Measurements from ENCODE around the gene MACROD1.

The MACROD1 gene

DNA sequence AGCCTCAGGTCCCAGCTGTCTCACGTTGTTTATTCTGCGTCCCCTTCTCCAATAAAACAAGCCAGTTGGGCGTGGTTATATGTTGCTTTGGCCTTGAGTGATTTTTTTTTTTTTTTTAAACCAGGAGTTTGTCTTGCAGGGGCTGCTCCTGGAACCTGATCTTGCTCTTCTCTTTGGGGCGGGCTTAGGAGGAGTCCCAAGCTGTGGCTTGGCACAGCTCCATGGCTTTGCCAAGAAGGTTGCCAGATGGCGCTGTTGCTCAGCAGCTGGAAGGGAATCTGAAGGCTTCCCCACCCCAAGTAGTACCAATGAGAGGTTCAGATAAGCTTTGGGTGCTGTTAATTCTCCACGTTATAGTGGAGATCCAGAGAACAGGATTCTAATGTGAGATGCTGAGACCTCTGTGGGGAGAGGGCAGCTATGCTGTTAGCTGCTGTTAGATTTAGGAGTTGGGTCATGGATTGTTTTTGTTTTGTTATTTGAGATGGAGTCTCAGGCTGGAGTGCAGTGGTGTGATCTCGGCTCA, 38.6 kb upstream of the MACROD1 start:
- Histone ChIP-seq H3K36me3 (ENCODE audit: control insufficient read depth, insufficient read depth, low read length) (no peaks in the 10 kb centered on the region), H3K4me1 (peaks cover 4% of the 10 kb centered on the region), H3K27me3 (ENCODE audit: control insufficient read depth, insufficient read depth, low read length) (no peaks in the 10 kb centered on the region), H3K79me2 (no peaks in the 10 kb centered on the region), H3K27ac (peak overlapping the region; percentile 24), H3K4me2 (ENCODE audit: low read length) (no peak overlapping the region), H3K9ac (no peak overlapping the region), H2AFZ (no peak overlapping the region), H3K9me3 (ENCODE audit: control insufficient read depth, low read length) (no peaks in the 10 kb centered on the region), H3K4me3 (ENCODE audit: low read depth, low read length) (no peak overlapping the region)
- peak; percentile 73 for TF ChIP-seq CTCF (IDR thresholded peaks at IDR 0.05)

DNA sequence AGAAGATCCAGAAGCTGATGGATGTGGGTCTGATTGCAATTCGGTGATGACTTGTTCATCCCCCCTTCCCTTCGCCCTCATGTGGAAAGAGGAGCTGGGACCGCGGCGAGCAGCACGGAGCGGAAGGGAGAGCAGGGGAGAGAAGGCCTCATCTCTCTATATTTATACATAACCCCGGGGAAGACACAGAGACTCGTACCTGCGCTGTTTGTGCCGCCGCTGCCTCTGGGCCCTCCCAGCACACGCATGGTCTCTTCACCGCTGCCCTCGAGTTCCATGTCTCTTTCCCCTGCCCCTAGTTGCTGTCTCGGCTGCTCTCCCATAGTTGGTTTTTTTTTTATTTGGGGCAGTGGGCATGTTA, 38.1 kb upstream of the MACROD1 start:
- H3K4me1 ChIP-seq = peaks cover 4% of the 10 kb centered on the region
- no peaks in the 10 kb centered on the region for H3K9me3 ChIP-seq (ENCODE audit: control insufficient read depth, low read length)
- no peak for TF ChIP-seq CTCF (IDR thresholded peaks at IDR 0.05)
- no peaks in the 10 kb centered on the region for H3K36me3 ChIP-seq (ENCODE audit: control insufficient read depth, insufficient read depth, low read length)
- peak overlapping the region; percentile 24 for H3K27ac ChIP-seq
- no peak overlapping the region for H2AFZ ChIP-seq
- H3K9ac ChIP-seq = no peak overlapping the region
- H3K4me2 ChIP-seq (ENCODE audit: low read length) = no peak overlapping the region
- no peak overlapping the region for H3K4me3 ChIP-seq (ENCODE audit: low read depth, low read length)
- no peaks in the 10 kb centered on the region for H3K79me2 ChIP-seq
- no peaks in the 10 kb centered on the region for H3K27me3 ChIP-seq (ENCODE audit: control insufficient read depth, insufficient read depth, low read length)

GRCh38 chr11:64203421-64204079, 37.6 kb upstream of the MACROD1 start:
- peaks cover 4% of the 10 kb centered on the region for H3K4me1 ChIP-seq
- no peak overlapping the region for H3K4me3 ChIP-seq (ENCODE audit: low read depth, low read length)
- no peaks in the 10 kb centered on the region for H3K9me3 ChIP-seq (ENCODE audit: control insufficient read depth, low read length)
- no peak overlapping the region for H3K4me2 ChIP-seq (ENCODE audit: low read length)
- H3K27me3 ChIP-seq (ENCODE audit: control insufficient read depth, insufficient read depth, low read length) = no peaks in the 10 kb centered on the region
- no peak overlapping the region for H2AFZ ChIP-seq
- no peak overlapping the region for H3K9ac ChIP-seq
- no peak for TF ChIP-seq CTCF (IDR thresholded peaks at IDR 0.05)
- no peak overlapping the region for H3K27ac ChIP-seq
- H3K79me2 ChIP-seq = no peaks in the 10 kb centered on the region
- H3K36me3 ChIP-seq (ENCODE audit: control insufficient read depth, insufficient read depth, low read length) = no peaks in the 10 kb centered on the region

GRCh38 chr11:64202992-64203391, 37.1 kb upstream of the MACROD1 start:
- no peak for TF ChIP-seq CTCF (IDR thresholded peaks at IDR 0.05)
- Histone ChIP-seq H2AFZ (no peak overlapping the region), H3K79me2 (no peaks in the 10 kb centered on the region), H3K27me3 (ENCODE audit: control insufficient read depth, insufficient read depth, low read length) (no peaks in the 10 kb centered on the region), H3K4me3 (ENCODE audit: low read depth, low read length) (no peak overlapping the region), H3K36me3 (ENCODE audit: control insufficient read depth, insufficient read depth, low read length) (no peaks in the 10 kb centered on the region), H3K9me3 (ENCODE audit: control insufficient read depth, low read length) (no peaks in the 10 kb centered on the region), H3K4me1 (peaks cover 4% of the 10 kb centered on the region), H3K9ac (no peak overlapping the region), H3K4me2 (ENCODE audit: low read length) (no peak overlapping the region), H3K27ac (no peak overlapping the region)

- Histone ChIP-seq H3K27ac (no peak overlapping the region), H3K4me2 (ENCODE audit: low read length) (no peak overlapping the region), H3K79me2 (no peaks in the 10 kb centered on the region), H3K9me3 (ENCODE audit: control insufficient read depth, low read length) (no peaks in the 10 kb centered on the region), H2AFZ (no peak overlapping the region), H3K9ac (no peak overlapping the region), H3K27me3 (ENCODE audit: control insufficient read depth, insufficient read depth, low read length) (no peaks in the 10 kb centered on the region), H3K36me3 (ENCODE audit: control insufficient read depth, insufficient read depth, low read length) (no peaks in the 10 kb centered on the region), H3K4me1 (peaks cover 4% of the 10 kb centered on the region), H3K4me3 (ENCODE audit: low read depth, low read length) (no peak overlapping the region)
- TF ChIP-seq CTCF (IDR thresholded peaks at IDR 0.05) = no peak
These were observed 35.6 kb upstream of the MACROD1 start for GRCh38 chr11:64201543-64201942.
